ENCODE data around the gene TMEM14B.
"Not testable (repeated sequence)": the region's sequence is repeated elsewhere in the genome, so short reads cannot be mapped to it uniquely, and the experiment has no call there.

GRCh38 chr6:10751757-10752156 lies 4.2 kb downstream of the TMEM14B start:
- TF ChIP-seq, protein P1, sequence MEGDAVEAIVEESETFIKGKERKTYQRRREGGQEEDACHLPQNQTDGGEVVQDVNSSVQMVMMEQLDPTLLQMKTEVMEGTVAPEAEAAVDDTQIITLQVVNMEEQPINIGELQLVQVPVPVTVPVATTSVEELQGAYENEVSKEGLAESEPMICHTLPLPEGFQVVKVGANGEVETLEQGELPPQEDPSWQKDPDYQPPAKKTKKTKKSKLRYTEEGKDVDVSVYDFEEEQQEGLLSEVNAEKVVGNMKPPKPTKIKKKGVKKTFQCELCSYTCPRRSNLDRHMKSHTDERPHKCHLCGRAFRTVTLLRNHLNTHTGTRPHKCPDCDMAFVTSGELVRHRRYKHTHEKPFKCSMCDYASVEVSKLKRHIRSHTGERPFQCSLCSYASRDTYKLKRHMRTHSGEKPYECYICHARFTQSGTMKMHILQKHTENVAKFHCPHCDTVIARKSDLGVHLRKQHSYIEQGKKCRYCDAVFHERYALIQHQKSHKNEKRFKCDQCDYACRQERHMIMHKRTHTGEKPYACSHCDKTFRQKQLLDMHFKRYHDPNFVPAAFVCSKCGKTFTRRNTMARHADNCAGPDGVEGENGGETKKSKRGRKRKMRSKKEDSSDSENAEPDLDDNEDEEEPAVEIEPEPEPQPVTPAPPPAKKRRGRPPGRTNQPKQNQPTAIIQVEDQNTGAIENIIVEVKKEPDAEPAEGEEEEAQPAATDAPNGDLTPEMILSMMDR (conservative IDR thresholded peaks at IDR 0.05; ENCODE audit: low read depth, low read length): not testable (repeated sequence)
- TF ChIP-seq EZH2 (IDR thresholded peaks at IDR 0.05; ENCODE audit: borderline replicate concordance, low read depth, low read length, poor library complexity, severe bottlenecking): not testable (repeated sequence)
